NCI-H128 (cell line): Measurements from ENCODE around the gene GRIK2.

Source experiments
- DNase-seq: peaks from one replicate; lab custom pipeline; 2025; ENCODE audit not compliant: unreplicated experiment; lab: John Stamatoyannopoulos, UW

Gene GRIK2

DNA sequence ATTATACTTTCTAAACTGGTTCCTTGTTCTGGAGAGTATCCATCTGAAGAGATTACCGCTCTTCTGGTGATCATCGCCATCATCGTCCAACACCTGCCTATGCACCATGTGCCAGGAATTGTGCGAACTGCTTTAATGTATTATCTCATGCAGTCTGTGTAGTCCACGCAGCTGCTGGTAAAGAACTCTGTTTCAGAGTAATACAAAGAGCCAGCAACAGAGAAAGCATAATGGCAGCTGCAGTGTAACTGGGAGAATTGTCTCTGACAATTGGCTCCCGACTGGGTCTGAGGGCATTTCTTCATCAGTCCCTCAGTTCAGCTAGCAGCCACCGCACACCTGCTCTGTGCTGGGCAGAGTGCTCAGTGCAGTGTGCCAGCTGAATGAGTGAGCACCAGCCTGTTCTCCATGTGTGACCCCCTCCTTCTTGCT is 383.4 kb downstream of the GRIK2 start:
- DNase-seq, result no peak

GRCh38 chr6:101777646-101778045 is 384.1 kb downstream of the GRIK2 start:
- DNase-seq, result no peak

DNA sequence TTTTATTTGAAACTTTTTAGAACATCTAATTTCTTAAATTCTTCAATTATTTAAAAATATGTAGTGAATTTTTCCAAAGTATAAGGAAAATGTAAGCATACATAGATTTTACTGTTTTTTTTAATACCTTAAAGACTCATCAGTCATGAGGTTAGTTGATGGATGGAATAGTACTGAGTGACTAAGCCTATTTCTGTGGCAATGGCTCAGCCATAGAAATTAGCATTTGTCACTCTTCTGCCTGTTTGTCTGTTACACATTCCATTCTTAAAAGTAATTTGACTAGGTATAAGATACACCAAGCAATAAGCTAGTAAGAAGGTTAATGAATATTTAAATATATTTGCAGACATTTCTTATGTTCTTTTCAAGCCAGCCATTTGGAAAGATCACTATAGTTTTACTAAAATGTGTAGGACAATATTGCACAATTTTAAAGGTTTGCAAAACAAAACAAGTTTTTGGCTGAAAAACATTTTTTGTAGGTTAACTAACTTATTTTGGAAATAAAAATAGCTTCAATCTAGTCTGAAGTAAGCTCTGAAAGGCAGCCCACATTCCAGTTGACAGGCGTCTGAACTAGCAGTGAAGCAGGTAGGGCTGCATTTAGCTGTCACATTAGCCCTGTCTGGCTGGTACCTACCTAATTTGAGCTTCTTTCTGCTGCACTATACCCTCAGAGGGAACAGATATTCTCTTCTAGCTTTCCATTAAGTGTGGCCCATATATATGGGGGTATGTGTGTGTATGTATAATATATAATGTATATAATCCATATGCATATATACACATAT is 385.7 kb downstream of the GRIK2 start:
- no peak for DNase-seq

DNA sequence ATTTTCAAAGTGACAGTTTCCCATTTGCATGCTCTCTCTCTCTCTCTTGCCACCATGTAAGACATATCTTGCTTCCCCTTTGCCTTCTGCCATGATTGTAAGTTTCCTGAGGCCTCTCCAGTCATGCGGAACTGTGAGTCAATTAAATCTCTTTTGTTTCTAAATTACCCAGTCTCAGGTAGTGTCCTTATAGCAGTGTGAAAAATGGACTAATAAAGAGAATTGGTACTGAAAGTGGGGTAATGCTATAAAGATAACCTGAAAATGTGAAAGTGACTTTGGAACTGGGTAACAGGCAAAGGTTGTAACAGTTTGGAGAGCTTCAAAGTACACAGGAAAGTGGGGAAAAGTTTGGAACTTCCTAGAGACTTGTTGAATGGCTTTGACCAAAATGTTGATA is 389.8 kb downstream of the GRIK2 start:
- DNase-seq, result no peak

GRCh38 chr6:101784094-101784493 is 390.6 kb downstream of the GRIK2 start:
- DNase-seq, result no peak

DNA sequence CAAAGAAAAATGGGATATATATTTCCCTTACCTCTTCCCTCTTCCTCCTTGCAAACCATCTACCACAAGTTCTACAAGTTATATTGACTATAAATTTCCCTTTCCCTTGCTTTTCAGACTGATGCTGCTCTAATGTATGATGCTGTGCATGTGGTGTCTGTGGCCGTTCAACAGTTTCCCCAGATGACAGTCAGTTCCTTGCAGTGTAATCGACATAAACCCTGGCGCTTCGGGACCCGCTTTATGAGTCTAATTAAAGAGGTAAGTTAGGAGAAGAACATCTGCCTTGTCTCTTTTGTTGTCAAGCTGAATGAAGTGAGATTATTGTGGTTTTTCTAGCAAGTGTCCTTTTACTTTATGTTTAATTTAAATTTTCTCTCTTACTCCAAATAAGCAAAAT is 406.0 kb downstream of the GRIK2 start:
- no peak for DNase-seq

- DNase-seq, result no peak
Measured at GRCh38 chr6:101800598-101800997, 407.1 kb downstream of the GRIK2 start.

- DNase-seq, result no peak
Measured at GRCh38 chr6:101803136-101803535, 409.6 kb downstream of the GRIK2 start.

DNA sequence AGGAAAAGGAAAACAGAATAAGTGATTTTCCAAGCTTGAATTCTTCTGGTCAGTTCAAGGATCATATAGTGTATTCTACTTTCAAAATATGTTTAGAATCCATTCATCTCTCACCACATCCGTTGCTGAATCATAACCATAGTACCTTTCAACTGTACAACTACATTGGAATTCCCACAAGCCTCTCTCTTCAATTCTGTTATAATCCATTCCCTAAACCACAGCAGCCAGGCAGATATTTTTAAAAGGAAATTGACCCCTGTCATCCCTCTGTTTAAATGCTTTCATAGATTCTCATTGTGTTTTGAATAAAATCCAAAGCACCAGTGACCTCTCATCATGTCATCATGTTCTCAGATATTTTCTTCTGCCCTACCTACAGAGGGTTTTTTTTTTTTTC is 412.7 kb downstream of the GRIK2 start:
- DNase-seq, result no peak

DNA sequence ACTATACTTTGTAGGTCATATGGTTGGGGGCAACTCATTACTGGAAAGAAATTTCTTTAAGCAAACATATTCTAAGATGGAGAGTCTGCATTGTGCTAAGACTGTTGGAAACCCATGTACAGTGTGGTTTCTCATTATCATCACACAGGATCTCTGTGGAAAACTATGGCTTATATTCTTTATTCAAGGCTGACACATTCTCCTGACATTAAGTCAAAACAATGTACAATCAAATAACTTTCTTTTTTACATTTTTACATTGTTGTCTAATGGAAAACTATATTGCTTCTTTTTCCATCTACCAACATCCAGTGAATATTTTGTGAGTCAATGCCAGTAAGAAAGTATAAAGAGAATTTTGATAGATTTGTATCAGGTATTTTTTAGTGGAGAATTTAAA is 417.6 kb downstream of the GRIK2 start:
- DNase-seq, result no peak

DNA sequence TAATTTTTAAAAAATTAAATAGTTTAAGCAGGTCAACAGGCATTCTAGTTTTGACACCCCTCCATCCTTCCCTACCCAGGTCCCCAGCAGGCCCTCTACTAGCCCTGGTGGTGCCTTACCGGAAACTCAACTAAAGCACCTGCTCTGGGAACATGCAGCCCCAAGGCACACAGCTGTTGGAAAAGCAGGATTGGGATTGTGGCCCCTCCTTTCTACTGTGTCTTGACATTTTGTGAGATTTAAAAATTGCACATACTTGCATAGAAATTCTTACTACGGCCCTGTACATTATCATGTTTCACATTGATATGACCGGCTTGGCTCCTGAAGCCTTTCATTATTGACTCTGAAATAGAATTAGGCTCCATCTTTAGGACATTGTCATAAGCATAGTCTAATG is 423.2 kb downstream of the GRIK2 start:
- DNase-seq, result no peak

- no peak for DNase-seq
Measured at GRCh38 chr6:101818051-101818450, 424.5 kb downstream of the GRIK2 start.

DNA sequence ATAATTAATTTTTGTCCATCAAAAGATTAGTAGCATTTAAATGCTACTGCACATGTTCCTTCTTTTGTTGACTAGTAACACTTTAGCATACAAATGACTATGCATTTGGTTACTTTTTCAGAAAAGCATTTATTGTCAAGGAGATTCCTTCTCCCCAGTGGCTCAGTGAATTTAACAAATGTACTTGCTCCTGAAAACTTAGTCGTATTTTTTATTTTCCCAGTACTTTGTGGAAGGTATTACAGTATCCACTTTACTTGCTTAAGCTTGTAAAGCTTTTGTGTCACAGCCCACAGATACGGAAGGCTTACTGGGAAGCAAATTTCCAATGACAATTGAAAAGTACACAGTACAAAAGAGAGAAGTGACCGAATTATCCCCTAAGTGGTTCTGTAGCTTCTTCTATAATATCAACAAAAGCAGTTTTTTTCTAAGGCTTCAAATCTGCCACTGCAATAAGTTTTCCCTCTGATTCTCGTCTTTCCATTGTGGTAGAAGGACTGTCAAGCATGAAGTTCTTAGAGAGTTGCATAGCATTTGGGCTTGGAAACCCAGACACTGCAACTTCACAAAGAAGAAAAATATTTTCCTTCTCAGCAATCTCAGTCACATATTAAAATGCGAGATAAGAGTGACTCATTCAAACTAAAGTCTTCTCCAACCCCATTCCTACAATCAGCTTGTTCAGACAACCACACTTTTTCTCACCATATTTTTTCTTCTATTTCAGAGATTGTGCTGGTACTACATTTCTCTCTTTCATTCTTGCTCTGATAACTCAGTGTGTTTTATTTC is 431.2 kb downstream of the GRIK2 start:
- DNase-seq, result no peak

DNA sequence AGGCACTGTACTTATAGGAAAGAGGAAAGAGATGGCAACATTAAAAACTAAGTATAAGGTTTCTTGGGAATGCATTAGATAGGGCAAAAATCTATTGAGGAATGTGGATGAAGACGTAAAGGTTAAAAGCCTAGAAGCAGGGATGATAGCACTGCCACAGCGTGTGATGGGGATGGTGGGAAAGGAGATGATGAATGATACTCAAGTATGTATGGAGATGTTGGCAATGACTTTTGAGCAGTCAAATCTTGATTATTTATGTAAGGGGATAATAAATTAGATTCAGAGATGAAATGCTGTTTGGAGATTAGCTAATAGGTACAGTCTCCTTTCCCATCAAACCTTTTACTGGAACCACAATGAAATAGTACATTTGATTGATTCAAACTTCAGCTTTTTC is 432.8 kb downstream of the GRIK2 start:
- no peak for DNase-seq

DNA sequence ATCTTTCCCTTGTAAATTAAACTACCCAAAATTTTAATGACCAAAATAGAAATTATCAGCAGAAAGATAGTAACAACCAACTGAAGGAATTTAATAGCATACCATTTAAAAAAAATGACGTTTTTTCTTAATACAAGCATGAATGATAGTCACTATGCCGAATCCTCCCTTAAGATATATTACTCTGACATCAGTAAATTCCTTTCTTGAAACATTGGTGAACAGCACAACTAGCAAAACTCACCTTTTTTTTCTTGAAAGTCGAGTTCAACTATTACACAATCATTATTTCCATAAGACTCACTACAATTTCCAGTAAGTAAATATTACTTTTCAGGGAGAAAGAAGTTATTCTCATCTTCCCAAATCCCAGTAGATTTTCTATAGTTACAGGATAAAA is 433.2 kb downstream of the GRIK2 start:
- no peak for DNase-seq

DNA sequence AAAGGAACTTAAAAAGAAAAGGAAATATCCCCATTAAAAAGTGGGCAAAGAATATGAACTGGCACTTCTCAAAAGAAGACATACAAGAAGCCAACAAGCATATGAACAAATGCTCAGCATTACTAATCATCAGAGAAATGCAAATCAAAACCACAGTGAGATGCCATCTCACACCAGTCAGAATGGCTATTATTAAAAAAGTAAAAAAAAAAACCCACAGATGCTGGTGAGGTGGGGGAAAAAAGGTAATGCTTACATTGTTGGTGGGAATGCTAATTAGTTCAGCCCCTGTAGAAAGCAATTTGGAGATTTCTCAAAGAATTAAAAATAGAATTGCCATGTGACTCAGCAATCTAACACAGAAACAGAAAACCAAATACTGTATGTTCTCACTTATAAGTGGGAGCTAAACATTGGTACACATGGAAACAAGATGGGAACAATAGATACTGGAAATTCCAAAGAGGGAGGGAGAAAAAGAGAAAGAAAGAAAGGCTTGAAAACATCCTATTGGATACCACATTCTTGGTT is 437.1 kb downstream of the GRIK2 start:
- no peak for DNase-seq

- DNase-seq, result no peak
Measured at GRCh38 chr6:101832371-101832770, 438.9 kb downstream of the GRIK2 start.

- DNase-seq, result no peak
Measured at GRCh38 chr6:101840100-101840499, 446.6 kb downstream of the GRIK2 start.

- DNase-seq, result no peak
Measured at GRCh38 chr6:101845172-101845571, 451.7 kb downstream of the GRIK2 start.

DNA sequence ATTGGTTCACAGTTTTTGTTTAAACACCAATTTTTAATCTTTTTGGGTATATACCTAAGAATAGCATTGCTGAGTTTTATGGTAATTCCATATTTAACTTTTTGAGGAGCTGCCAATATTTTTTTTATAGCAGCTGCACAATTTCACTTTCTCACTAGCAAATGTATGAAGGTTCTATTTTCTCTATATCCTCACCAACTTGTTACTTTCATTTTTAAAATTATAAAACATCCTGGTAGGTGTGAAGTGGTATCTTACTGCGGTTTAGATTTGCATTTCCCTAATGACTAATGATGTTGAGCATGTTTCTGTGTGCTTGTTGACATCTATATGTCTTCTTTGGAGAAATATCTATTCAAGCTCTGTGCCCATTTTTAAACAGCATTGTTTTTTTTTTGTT is 452.1 kb downstream of the GRIK2 start:
- no peak for DNase-seq

DNA sequence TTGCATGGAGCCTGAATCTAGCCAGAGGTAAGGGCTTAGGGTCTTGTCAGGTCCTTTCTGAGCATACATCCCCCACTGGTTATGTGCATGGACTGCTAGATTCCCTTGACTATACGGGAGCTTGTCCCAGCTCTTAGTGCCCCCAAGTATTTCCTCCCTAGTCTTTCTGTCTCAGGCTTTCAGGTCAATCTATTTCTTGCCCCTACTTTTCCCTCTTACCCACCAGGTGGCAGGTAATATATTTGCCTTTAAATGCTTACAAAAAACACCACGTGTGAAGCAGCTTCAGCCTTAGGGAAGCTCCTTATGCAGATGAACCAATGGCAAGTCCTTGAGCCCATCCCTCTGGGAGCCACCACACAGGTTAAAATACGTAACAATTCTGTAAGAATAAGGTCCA is 454.2 kb downstream of the GRIK2 start:
- DNase-seq, result no peak

GRCh38 chr6:101851911-101852310 is 458.4 kb downstream of the GRIK2 start:
- DNase-seq, result no peak
